GM23338 (cell line): ENCODE data around the gene AK9. TPM values are rescaled to one million over a fixed set of nuclear protein-coding genes. Genes with fewer than 3 reads are reported as not detected.

ENCODE experiments used
- ATAC-seq: fragments of 200-7000 bp; cut with Tn5 transposase; 3 replicates; pipeline ENCODE4 v1.9.1; 2020
- DNase-seq: peaks from one replicate; pipeline ENCODE4 v3.0.0-alpha.2; 2015; ENCODE audit warnings: low spot score
- H2AFZ ChIP-seq: fragments of 200-600 bp; sonication (generic); 2 replicates; pipeline ENCODE4 v1.8.0; 2016; ENCODE audit warnings: antibody characterized with exemption, mild to moderate bottlenecking, moderate library complexity
- H3F3A ChIP-seq: fragments of 200-600 bp; sonication (generic); replicated peaks from 2 replicates; pipeline ENCODE4 v1.8.0; 2017; ENCODE audit warnings: antibody characterized with exemption, mixed run types, low read depth
- H3K27ac ChIP-seq: fragments of 200-600 bp; sonication (generic); 2 replicates; pipeline ENCODE4 v1.6.1; 2016; ENCODE audit warnings: low read depth
- H3K27me3 ChIP-seq: fragments of 200-600 bp; sonication (generic); 2 replicates; pipeline ENCODE4 v1.8.0; 2016; ENCODE audit warnings: mild to moderate bottlenecking, mixed run types, moderate library complexity; ENCODE audit not compliant: insufficient read depth
- H3K36me3 ChIP-seq: fragments of 200-600 bp; sonication (generic); 2 replicates; pipeline ENCODE4 v1.8.0; 2016; ENCODE audit warnings: mild to moderate bottlenecking; ENCODE audit not compliant: insufficient read depth
- H3K4me1 ChIP-seq: fragments of 200-600 bp; sonication (generic); 2 replicates; pipeline ENCODE4 v1.8.0; 2016; ENCODE audit warnings: mild to moderate bottlenecking, moderate library complexity; ENCODE audit not compliant: insufficient read depth
- H3K4me2 ChIP-seq: fragments of 200-600 bp; sonication (generic); 2 replicates; pipeline ENCODE4 v1.7.1; 2017; ENCODE audit warnings: mixed run types
- H3K4me3 ChIP-seq: fragments of 200-600 bp; sonication (generic); 2 replicates; pipeline ENCODE4 v1.6.1; 2016; ENCODE audit warnings: mixed run types
- H3K79me2 ChIP-seq: fragments of 200-600 bp; sonication (generic); replicated peaks from 2 replicates; pipeline ENCODE4 v1.8.0; 2017; ENCODE audit warnings: mild to moderate bottlenecking; ENCODE audit not compliant: insufficient read depth
- H3K9me2 ChIP-seq: fragments of 200-600 bp; sonication (generic); 2 replicates; pipeline ENCODE4 v1.8.0; 2017; ENCODE audit not compliant: insufficient read depth
- H4K20me1 ChIP-seq: fragments of 200-600 bp; sonication (generic); replicated peaks from 2 replicates; pipeline ENCODE4 v1.8.0; 2017; ENCODE audit warnings: mild to moderate bottlenecking; ENCODE audit not compliant: insufficient read depth
- H3K27ac Mint-ChIP-seq: 2 replicates; pipeline ENCODE4 v1.8.0; 2020; ENCODE audit warnings: inconsistent platforms, mild to moderate bottlenecking, moderate library complexity, mixed read lengths
- H3K27me3 Mint-ChIP-seq: 3 replicates; pipeline ENCODE4 v1.8.0; 2022; ENCODE audit warnings: low read depth, mild to moderate bottlenecking, moderate library complexity, mixed read lengths, inconsistent platforms; ENCODE audit not compliant: insufficient read depth, poor library complexity
- H3K36me3 Mint-ChIP-seq: 3 replicates; pipeline ENCODE4 v1.8.0; 2021; ENCODE audit warnings: low read depth, mild to moderate bottlenecking, inconsistent platforms, moderate library complexity, mixed read lengths
- H3K4me1 Mint-ChIP-seq: 3 replicates; pipeline ENCODE4 v1.8.0; 2020; ENCODE audit warnings: mild to moderate bottlenecking, inconsistent platforms, mixed read lengths
- H3K4me3 Mint-ChIP-seq: 3 replicates; pipeline ENCODE4 v1.8.0; 2021; ENCODE audit warnings: moderate library complexity, mild to moderate bottlenecking, inconsistent platforms, mixed read lengths
- H3K9me3 Mint-ChIP-seq: 3 replicates; pipeline ENCODE4 v1.8.0; 2020; ENCODE audit warnings: moderate library complexity, mild to moderate bottlenecking, inconsistent platforms, mixed read lengths
- CREB1 ChIP-seq: fragments of 250-450 bp; sonication (Bioruptor Pico); IDR thresholded peaks from 2 replicates; pipeline ENCODE4 v1.5.0; 2020; ENCODE audit warnings: low read depth, mild to moderate bottlenecking, moderate library complexity
- EZH2 ChIP-seq: fragments of 200-600 bp; sonication (generic); IDR thresholded peaks from one replicate; pipeline ENCODE4 v1.8.0; 2017; ENCODE audit warnings: antibody characterized with exemption, mild to moderate bottlenecking, low read depth; ENCODE audit not compliant: unreplicated experiment
- NANOG ChIP-seq: IDR thresholded peaks from 2 replicates; pipeline ENCODE4 v1.6.1; 2016; ENCODE audit warnings: antibody characterized with exemption, borderline replicate concordance
- POLR2AphosphoS5 ChIP-seq: IDR thresholded peaks from 2 replicates; pipeline ENCODE4 v1.6.1; 2016; ENCODE audit warnings: antibody characterized with exemption, low read depth
- STAT1 ChIP-seq: IDR thresholded peaks from one replicate; pipeline ENCODE4 v1.6.1; 2016; ENCODE audit warnings: antibody characterized with exemption; ENCODE audit not compliant: unreplicated experiment
- polyA plus RNA-seq: library from polyadenylated mRNA; unstranded; fragments of >200 nt; fragmentation: Nextera tagmentation; extraction: Ambion mirVana; gene quantifications from 2 replicates; pipeline ENCODE4 v1.2.1, GENCODE V29; 2016
- total RNA-seq: library from RNA; depleted of rRNA; stranded (reverse); fragments of >200 nt; shearing (Covaris generic); gene quantifications from 2 replicates; pipeline ENCODE4 v1.2.3, GENCODE V29; 2014
- TF ChIP-seq, protein P1 (sequence below), 2 experiments: fragments of 200-600 bp in 1 of 2; sonication (generic) in 1 of 2; conservative IDR thresholded peaks; 2 replicates each; pipeline versions ENCODE4 v1.5.1 to v1.6.1; 2016 to 2017; ENCODE audit warnings: antibody characterized with exemption in 2 of 2, low read depth in 2 of 2, mild to moderate bottlenecking in 2 of 2, moderate library complexity in 1 of 2

AK9 gene
- total and polyA plus RNA-seq, 2 experiments from 2014 or later: 2.0 to 6.4 TPM

DNA sequence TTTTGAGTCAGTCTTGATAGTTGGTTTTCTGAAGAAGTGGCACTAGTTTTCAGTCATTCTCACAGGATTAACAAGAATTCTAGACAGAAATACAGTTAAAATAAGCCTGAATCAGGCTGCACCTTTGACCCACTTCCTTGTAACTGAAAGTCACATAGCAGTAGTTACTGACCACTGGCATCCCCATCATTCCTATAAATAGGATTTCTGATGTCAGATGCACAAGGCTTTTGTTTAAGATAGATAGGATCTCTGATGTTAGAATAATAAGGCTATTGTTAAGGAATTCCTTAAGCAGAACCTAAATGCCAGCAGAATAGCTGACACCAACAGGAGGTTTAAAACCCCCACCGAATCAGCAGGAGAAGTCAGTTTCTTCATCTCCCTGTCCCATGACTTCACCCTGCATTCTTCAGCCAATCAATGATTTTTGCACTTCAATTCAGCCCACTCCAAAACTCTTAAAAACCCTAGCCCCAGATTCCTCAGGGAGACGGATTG is 177.4 kb downstream of the AK9 start:
- H4K20me1 ChIP-seq: no peaks in the 10 kb centered on the region
- H3K27ac ChIP-seq: peak overlapping the region; percentile 91
- peaks cover 4% of the 10 kb centered on the region; the same call in 1 of the 2 replicates for H3K36me3 ChIP-seq
- peaks cover 4% of the 10 kb centered on the region for H3K27me3 Mint-ChIP-seq
- peaks cover 17% of the 10 kb centered on the region for H3K4me1 ChIP-seq
- H3K9me3 Mint-ChIP-seq: peaks cover 29% of the 10 kb centered on the region
- H3K9me2 ChIP-seq: no peaks in the 10 kb centered on the region; the same call in none of the 2 replicates
- H3K27me3 ChIP-seq: no peaks in the 10 kb centered on the region
- peak overlapping the region; percentile 56 for H3K27ac Mint-ChIP-seq
- no peaks in the 10 kb centered on the region for H3F3A ChIP-seq
- H3K4me2 ChIP-seq: peak overlapping the region; percentile 7; the same call in 1 of the 2 replicates
- ATAC-seq (peak; percentile 90), DNase-seq (peak; percentile 76)
- peaks cover 16% of the 10 kb centered on the region for H3K4me1 Mint-ChIP-seq
- no peak for TF ChIP-seq EZH2
- no peak for TF ChIP-seq POLR2AphosphoS5
- peak; percentile 64; the same call in 1 of the 2 replicates for TF ChIP-seq NANOG
- H3K4me3 Mint-ChIP-seq: no peak overlapping the region
- no peaks in the 10 kb centered on the region for H3K79me2 ChIP-seq
- no peak overlapping the region for H3K4me3 ChIP-seq
- H3K36me3 Mint-ChIP-seq: peaks cover 24% of the 10 kb centered on the region
- no peak overlapping the region for H2AFZ ChIP-seq

DNA sequence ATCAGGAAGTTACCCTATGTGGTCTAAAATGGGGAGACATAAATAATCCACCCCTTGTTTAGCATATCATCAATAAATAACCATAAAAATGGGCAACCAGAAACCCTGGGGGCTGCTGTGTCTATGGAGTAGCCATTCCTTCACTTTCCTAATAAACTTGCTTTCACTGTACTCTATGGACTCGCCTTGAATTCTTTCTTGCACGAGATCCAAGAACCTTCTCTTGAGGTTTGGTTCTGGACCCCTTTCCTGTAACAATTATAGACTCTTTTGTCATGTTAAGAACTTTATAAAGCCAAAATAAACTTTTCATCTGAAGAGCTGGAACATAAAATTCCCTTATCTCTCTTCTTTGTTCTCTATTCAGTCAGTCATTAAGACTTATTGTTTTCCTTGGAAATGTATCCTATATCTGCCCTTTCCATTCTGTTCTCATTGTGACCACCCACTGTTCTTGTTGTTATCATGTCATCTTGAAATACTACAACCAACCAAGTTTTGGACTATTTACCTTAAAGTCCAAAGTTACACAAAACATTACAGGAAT is 178.7 kb downstream of the AK9 start:
- H3K27ac ChIP-seq: no peak overlapping the region

DNA sequence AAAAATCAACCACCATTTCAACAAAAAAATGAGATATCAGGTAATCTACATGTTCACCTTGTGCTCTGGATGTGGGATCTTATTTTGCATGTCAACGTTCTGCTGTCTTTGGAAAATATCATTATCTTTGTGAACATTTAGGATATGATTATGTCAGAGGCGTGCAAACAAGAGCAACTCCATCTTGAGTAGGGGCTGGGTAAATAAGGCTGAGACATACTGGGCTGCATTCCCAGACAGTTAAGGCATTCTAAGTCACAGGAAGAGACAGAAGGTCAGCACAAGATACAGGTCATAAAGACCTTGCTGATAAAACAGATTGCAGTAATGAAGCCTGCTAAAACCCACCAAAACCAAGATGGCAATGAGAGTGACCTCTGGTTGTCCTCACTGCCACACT is 179.2 kb downstream of the AK9 start:
- no peaks in the 10 kb centered on the region for H3K79me2 ChIP-seq
- peaks cover 8% of the 10 kb centered on the region for H3K27me3 Mint-ChIP-seq
- peaks cover 28% of the 10 kb centered on the region for H3K36me3 Mint-ChIP-seq
- H3F3A ChIP-seq: no peaks in the 10 kb centered on the region
- peaks cover 4% of the 10 kb centered on the region; the same call in 1 of the 2 replicates for H3K36me3 ChIP-seq
- TF ChIP-seq STAT1: no peak
- no peak for TF ChIP-seq CREB1 (CRISPR knock-in tag)
- no peak overlapping the region for H3K4me3 Mint-ChIP-seq
- ATAC-seq (no peak), DNase-seq (no peak)
- H3K27ac Mint-ChIP-seq: no peak overlapping the region; the same call in 1 of the 2 replicates
- no peak overlapping the region for H3K4me3 ChIP-seq
- peaks cover 35% of the 10 kb centered on the region for H3K9me3 Mint-ChIP-seq
- no peak overlapping the region for H3K4me2 ChIP-seq
- H2AFZ ChIP-seq: no peak overlapping the region
- H3K9me2 ChIP-seq: no peaks in the 10 kb centered on the region; the same call in 1 of the 2 replicates
- peaks cover 33% of the 10 kb centered on the region for H3K4me1 Mint-ChIP-seq
- H3K27ac ChIP-seq: no peak overlapping the region
- no peaks in the 10 kb centered on the region for H4K20me1 ChIP-seq
- H3K4me1 ChIP-seq: peaks cover 17% of the 10 kb centered on the region
- H3K27me3 ChIP-seq: no peaks in the 10 kb centered on the region

More for the DNA sequence above, 178.7 kb downstream of the AK9 start:
- H3F3A ChIP-seq: no peaks in the 10 kb centered on the region
- Mint-ChIP-seq H3K27me3 (peaks cover 8% of the 10 kb centered on the region), H3K9me3 (peaks cover 35% of the 10 kb centered on the region), H3K27ac (no peak overlapping the region), H3K36me3 (peaks cover 28% of the 10 kb centered on the region), H3K4me3 (no peak overlapping the region), H3K4me1 (peaks cover 28% of the 10 kb centered on the region)
- ATAC-seq (no peak), DNase-seq (no peak)
- TF ChIP-seq, protein P1, sequence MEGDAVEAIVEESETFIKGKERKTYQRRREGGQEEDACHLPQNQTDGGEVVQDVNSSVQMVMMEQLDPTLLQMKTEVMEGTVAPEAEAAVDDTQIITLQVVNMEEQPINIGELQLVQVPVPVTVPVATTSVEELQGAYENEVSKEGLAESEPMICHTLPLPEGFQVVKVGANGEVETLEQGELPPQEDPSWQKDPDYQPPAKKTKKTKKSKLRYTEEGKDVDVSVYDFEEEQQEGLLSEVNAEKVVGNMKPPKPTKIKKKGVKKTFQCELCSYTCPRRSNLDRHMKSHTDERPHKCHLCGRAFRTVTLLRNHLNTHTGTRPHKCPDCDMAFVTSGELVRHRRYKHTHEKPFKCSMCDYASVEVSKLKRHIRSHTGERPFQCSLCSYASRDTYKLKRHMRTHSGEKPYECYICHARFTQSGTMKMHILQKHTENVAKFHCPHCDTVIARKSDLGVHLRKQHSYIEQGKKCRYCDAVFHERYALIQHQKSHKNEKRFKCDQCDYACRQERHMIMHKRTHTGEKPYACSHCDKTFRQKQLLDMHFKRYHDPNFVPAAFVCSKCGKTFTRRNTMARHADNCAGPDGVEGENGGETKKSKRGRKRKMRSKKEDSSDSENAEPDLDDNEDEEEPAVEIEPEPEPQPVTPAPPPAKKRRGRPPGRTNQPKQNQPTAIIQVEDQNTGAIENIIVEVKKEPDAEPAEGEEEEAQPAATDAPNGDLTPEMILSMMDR (conservative IDR thresholded peaks at IDR 0.05; ENCODE audit: low read depth in 2 of 2): no peak
- H3K36me3 ChIP-seq: peaks cover 4% of the 10 kb centered on the region; the same call in 1 of the 2 replicates
- no peaks in the 10 kb centered on the region for H3K79me2 ChIP-seq
- H3K9me2 ChIP-seq: no peaks in the 10 kb centered on the region; the same call in none of the 2 replicates
- H3K4me3 ChIP-seq: no peak overlapping the region
- H3K4me2 ChIP-seq: no peak overlapping the region
- H3K4me1 ChIP-seq: peaks cover 17% of the 10 kb centered on the region
- no peaks in the 10 kb centered on the region for H3K27me3 ChIP-seq
- H2AFZ ChIP-seq: no peak overlapping the region
- H4K20me1 ChIP-seq: no peaks in the 10 kb centered on the region
